ENCODE measurements around the gene AMIGO1. TPM values are rescaled to one million over a fixed set of nuclear protein-coding genes. Genes with fewer than 3 reads are reported as not detected.
A peak's percentile ranks its signal among the peaks of the same experiment; 100 is the strongest.

The AMIGO1 gene
- 18.3 TPM for total RNA-seq
- long read RNA-seq, full-length matches to known transcripts = 19 of 25 reads
- long read RNA-seq, partial matches to known transcripts = 0 of 25 reads
- long read RNA-seq, other reads (novel, unspliced or antisense) = 6 of 25 reads

GRCh38 chr1:109509176-109510134, at the start of gene AMIGO1:
Gene AMIGO1, minus strand, starts transcription at chr1:109509727. Its CDS starts 815 bp downstream, at chr1:109508912.
- ATAC-seq = peak; percentile 84

GRCh38 chr1:109557520-109557919, 48.0 kb upstream of the AMIGO1 start:
- ATAC-seq = no peak
- DNase-seq (ENCODE audit: missing footprints) = no peak
- intact Hi-C loops (cut with DNase I) = no loop called here

More at GRCh38 chr1:109509176-109510134, at the start of gene AMIGO1:
- DNase-seq (ENCODE audit: missing footprints) = no peak
- intact Hi-C loops (cut with DNase I) = no loop called here

GRCh38 chr1:109556563-109556962, 47.0 kb upstream of the AMIGO1 start:
- ATAC-seq (no peak), DNase-seq (ENCODE audit: missing footprints) (no peak)
- intact Hi-C loops (cut with DNase I) = no loop called here

GRCh38 chr1:109548321-109549267, 39.1 kb upstream of the AMIGO1 start, which contains the start of gene GNAI3:
Gene GNAI3, plus strand, starts transcription at chr1:109548615. Its CDS starts 106 bp downstream, at chr1:109548721.
- intact Hi-C loops (cut with DNase I) = loop anchor here (1.0 to 5.0 kb wide), 2 partner anchors 94 to 436 kb away; partner anchors contain the start of gene AHCYL1
- DNase-seq (ENCODE audit: missing footprints) (peak; percentile 97), ATAC-seq (peak; percentile 97)

GRCh38 chr1:109547463-109548320, 38.2 kb upstream of the AMIGO1 start:
- ATAC-seq (peak; percentile 29), DNase-seq (ENCODE audit: missing footprints) (no peak)
- intact Hi-C loops (cut with DNase I) = loop anchor here (1.0 to 5.0 kb wide), 3 partner anchors 73 to 437 kb away; partner anchors contain the start of gene AHCYL1

GRCh38 chr1:109546311-109547109, 37.0 kb upstream of the AMIGO1 start:
- peak; percentile 89 for DNase-seq (ENCODE audit: missing footprints)

GRCh38 chr1:109543988-109544735, 34.6 kb upstream of the AMIGO1 start:
- DNase-seq (ENCODE audit: missing footprints) (no peak), ATAC-seq (no peak)
- intact Hi-C loops (cut with DNase I) = no loop called here

More at GRCh38 chr1:109546311-109547109, 37.0 kb upstream of the AMIGO1 start:
- intact Hi-C loops (cut with DNase I) = loop anchor here (1.0 to 5.0 kb wide), 3 partner anchors 74 to 227 kb away; no protein-coding TSS in a partner anchor
- peak; percentile 71 for ATAC-seq

GRCh38 chr1:109543283-109543987, 33.9 kb upstream of the AMIGO1 start:
- DNase-seq (ENCODE audit: missing footprints) = no peak
- no peak for ATAC-seq
- intact Hi-C loops (cut with DNase I) = no loop called here

GRCh38 chr1:109542657-109543056, 33.1 kb upstream of the AMIGO1 start:
- DNase-seq (ENCODE audit: missing footprints) (no peak), ATAC-seq (no peak)
- intact Hi-C loops (cut with DNase I) = no loop called here

- DNase-seq (ENCODE audit: missing footprints) (no peak), ATAC-seq (no peak)
- intact Hi-C loops (cut with DNase I) = no loop called here
Measured at GRCh38 chr1:109541102-109541501, 31.6 kb upstream of the AMIGO1 start.

- ATAC-seq = no peak
- intact Hi-C loops (cut with DNase I) = no loop called here
- no peak for DNase-seq (ENCODE audit: missing footprints)
Measured at GRCh38 chr1:109539676-109540075, 30.1 kb upstream of the AMIGO1 start, which contains the start of gene GPR61. Gene GPR61, plus strand, starts transcription at chr1:109539872. Its CDS starts 3,151 bp downstream, at chr1:109543023.

GRCh38 chr1:109538827-109539555, 29.5 kb upstream of the AMIGO1 start:
- no peak for ATAC-seq
- intact Hi-C loops (cut with DNase I) = no loop called here
- DNase-seq (ENCODE audit: missing footprints) = no peak

GRCh38 chr1:109537450-109538178, 28.1 kb upstream of the AMIGO1 start:
- intact Hi-C loops (cut with DNase I) = no loop called here
- no peak for ATAC-seq

GRCh38 chr1:109535971-109536491, 26.5 kb upstream of the AMIGO1 start:
- peak; percentile 73 for ATAC-seq
- DNase-seq (ENCODE audit: missing footprints) = no peak
- intact Hi-C loops (cut with DNase I) = no loop called here

More at GRCh38 chr1:109537450-109538178, 28.1 kb upstream of the AMIGO1 start:
- no peak for DNase-seq (ENCODE audit: missing footprints)
